Suprapubic skin (tissue), 4 donors: ENCODE measurements around the gene ARID4B.
"Not testable (repeated sequence)": the region's sequence is repeated elsewhere in the genome, so short reads cannot be mapped to it uniquely, and the experiment has no call there.

Experiments used
- CTCF ChIP-seq, 2 donors: fragments of 200-600 bp in 1 of 2; fragments of 450-650 bp in 1 of 2; sonication (generic) in 1 of 2; IDR thresholded peaks; one replicate each; pipeline ENCODE4 v1.5.1; 2016 to 2019; ENCODE audit warnings: antibody characterized with exemption in 2 of 2, mild to moderate bottlenecking in 1 of 2, moderate library complexity in 1 of 2
- EP300 ChIP-seq: sonication (generic); formaldehyde crosslinking; IDR thresholded peaks from one replicate; pipeline ENCODE4 v1.6.1; 2017; ENCODE audit warnings: antibody characterized with exemption
- POLR2A ChIP-seq, 2 donors: fragments of 450-650 bp; IDR thresholded peaks; one replicate each; pipeline ENCODE4 v1.6.1; 2017; ENCODE audit warnings: antibody characterized with exemption in 2 of 2, mild to moderate bottlenecking in 2 of 2, moderate library complexity in 2 of 2
- POLR2AphosphoS5 ChIP-seq, 3 donors: sonication (generic); formaldehyde crosslinking; IDR thresholded peaks; one replicate each; pipeline ENCODE4 v1.6.1; 2017; ENCODE audit warnings: antibody characterized with exemption in 3 of 3

GRCh38 chr1:235258068-235258467, 69.9 kb downstream of the ARID4B start:
- TF ChIP-seq POLR2A (IDR thresholded peaks at IDR 0.05); CTCF (IDR thresholded peaks at IDR 0.05); POLR2AphosphoS5 (IDR thresholded peaks at IDR 0.05); EP300: not testable (repeated sequence)
